Epidermal melanocyte (primary cell): ENCODE data around the gene FBN1.

ENCODE experiments used
- DNase-seq: peaks from one replicate; pipeline ENCODE4 v3.0.0; 2011; ENCODE audit warnings: low spot score; ENCODE audit not compliant: insufficient read length

The FBN1 gene

GRCh38 chr15:48472756-48473155 is 172.8 kb downstream of the FBN1 start:
- no peak for DNase-seq

DNA sequence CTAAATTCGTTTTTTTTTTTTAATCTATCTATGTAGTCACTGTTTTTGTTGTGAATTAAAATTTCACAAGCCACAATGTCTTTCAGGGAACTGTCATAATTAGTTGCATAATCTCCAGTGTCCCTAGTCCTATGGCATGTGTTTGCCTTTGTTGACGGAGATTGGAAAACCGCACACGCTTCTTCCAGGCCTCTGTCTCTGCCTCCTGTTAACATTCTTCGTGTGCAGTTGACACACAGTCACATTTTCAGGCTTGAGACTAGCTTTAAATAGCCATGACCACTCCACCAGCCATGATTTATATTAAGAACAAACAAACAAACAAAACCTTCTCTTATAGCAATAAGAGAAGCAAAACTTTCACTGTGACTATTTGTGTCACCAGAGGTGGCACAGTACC is 174.4 kb downstream of the FBN1 start:
- DNase-seq = no peak

- no peak for DNase-seq
Observed at GRCh38 chr15:48470096-48470495, 175.4 kb downstream of the FBN1 start.

- no peak for DNase-seq
Observed at GRCh38 chr15:48469681-48470080, 175.8 kb downstream of the FBN1 start.

GRCh38 chr15:48469271-48469670 is 176.2 kb downstream of the FBN1 start:
- DNase-seq = no peak

- DNase-seq = no peak
Observed at GRCh38 chr15:48467801-48468200, 177.7 kb downstream of the FBN1 start.

DNA sequence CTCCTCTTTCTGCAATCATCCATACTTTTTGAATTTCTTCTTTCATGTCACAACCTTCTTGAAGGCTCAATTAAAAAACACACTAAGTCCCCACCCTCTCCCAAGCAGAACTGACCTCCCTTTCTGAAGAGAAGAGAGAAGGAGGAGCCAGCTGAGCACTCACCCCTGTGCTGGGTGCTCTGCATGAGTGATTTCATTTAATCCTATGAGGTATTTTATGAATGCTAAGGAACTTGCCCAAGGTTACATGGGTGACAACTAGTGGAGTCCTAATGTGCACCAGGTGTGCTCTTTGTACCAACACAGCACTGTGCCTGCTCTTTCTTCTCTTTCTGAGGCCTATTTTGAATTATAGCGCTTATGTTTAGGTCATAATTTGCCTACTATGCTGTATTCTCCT is 178.7 kb downstream of the FBN1 start:
- no peak for DNase-seq

DNA sequence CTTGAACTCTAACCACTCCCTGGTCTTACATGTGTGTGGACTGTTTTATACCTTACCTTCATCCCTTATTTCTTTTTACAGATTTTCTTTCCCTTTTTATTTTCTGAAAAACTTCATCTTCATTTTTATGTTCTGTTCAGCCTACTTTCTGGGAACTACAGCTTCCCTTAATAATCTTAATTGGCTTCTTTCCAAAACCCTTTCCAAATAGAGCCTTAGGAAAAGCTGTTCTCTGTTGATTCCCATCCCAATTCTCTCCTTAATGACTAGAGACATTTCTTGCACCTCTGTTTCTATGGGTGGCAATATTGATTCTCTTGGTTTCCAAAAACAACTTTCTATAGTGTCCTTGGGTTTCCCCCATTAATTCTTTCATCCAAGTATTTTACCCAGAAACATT is 179.4 kb downstream of the FBN1 start:
- DNase-seq = no peak

DNA sequence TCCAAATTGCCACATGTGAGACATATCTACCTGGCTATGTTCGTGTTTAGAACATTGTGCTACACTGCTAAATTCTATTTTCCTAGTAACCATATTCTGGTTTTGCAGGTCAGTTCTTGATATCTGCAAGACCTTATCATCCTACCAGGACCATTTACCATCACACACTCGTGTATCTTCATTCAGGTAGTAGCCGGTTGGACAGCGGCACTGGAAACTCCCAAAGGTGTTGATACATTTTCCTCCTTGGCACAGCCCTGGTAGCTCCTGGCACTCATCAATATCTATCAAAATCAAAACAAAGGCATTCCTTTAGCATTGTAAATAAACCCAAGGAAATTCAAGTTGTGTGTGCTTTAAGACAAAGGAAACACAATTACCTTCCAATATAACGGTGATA is 180.1 kb downstream of the FBN1 start:
- no peak for DNase-seq

GRCh38 chr15:48463366-48463880 is 182.1 kb downstream of the FBN1 start:
- no peak for DNase-seq

- no peak for DNase-seq
Observed at GRCh38 chr15:48462688-48463087, 182.8 kb downstream of the FBN1 start.

GRCh38 chr15:48459571-48460442 is 185.7 kb downstream of the FBN1 start:
- peak; percentile 21 for DNase-seq

- DNase-seq = no peak
Observed at GRCh38 chr15:48458876-48459275, 186.6 kb downstream of the FBN1 start.

GRCh38 chr15:48456134-48456533 is 189.4 kb downstream of the FBN1 start:
- no peak for DNase-seq

GRCh38 chr15:48451736-48452135 is 193.8 kb downstream of the FBN1 start:
- no peak for DNase-seq

DNA sequence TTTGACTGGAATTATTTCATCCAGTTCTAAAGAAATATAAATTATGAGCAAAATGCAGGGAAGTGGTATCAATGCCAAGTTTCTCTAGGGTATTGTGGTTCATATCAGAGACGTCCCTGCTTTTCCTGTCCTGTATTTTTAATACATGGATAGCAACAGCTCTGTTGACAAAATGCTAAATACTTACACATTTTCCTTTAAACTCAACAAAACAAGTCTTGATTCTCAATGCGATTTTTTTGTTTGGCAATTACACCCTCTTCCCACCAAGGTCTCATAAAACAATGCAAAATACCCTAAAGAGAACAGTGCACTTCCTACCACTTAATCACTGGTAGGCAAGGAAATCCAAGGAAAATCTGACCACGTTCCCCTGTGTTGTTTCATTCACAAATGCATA is 194.3 kb downstream of the FBN1 start:
- DNase-seq = no peak

GRCh38 chr15:48449734-48450133 is 195.8 kb downstream of the FBN1 start:
- no peak for DNase-seq

DNA sequence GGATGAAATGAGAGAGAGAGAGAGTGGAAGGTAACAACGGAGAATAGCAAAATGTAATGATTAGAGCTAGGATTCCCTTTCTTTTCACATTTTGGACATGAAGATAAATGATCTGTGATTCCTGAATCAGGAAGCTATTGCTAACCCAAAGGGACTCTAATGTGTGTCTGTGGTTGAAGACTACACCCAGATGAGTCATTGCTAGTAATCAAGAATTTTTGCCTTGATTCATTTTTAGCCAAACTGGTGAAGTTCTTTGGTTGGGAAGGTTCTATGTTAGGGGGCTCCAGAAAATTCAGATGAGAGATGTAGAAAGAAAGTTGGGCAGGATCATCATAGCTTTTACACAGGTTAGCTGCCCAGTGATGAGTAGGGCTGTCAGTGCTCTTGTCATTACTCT is 197.9 kb downstream of the FBN1 start:
- DNase-seq = no peak

DNA sequence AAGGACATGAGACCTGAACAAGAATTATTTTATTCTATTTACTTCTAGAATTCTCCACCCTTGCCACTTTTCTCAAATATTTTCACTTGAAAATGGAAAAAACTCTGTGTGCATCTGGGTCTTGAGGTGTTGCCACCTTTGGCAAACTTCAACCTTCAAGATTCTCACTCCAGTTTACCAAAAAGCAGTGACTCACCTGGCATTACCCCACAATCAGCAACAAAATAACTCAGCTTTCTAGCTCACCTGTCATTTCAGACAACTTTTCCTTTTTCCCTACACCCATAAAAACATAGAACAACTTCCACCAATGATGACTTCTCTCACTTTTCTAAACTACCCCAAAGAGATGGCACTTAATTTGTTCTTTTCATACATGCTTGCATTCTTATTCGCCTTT is 198.5 kb downstream of the FBN1 start:
- DNase-seq = no peak

DNA sequence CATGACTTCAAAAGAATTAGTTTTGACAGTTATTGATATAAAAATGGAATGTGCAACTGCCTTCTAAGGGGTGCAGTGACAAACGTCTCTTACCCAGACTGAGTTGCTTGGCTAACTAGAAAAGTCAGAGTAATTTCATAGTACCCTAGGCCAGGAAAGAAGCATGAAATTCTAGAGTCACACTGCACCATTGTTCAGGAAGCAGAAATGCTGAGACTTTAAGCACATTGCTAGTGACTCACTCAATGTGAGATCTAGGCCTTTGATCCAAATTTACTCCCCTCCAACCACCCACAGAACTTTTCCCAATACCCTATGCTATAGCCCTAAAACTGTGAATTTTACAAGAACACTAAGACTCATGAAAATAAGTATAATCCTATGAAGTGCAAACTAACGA is 203.5 kb downstream of the FBN1 start:
- DNase-seq = no peak

DNA sequence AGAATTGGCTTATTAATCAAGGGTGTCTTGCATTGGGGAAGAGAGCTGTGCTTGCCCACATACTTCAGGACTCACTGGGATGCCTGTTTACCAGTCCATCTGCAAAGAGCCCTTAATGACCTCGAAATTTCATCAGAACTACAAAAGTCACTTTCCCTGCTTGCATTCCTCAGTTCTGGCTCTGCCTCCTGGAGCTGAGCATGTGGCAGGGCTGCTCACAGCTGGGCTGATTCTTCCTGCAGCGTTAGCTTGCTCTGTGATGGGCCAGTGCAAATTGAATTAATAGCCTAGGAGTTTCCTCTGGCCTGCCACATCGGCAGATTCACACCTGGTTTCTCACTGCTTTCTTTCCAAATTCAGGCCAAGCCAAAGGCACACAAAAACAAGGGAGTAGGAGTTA is 205.4 kb downstream of the FBN1 start:
- DNase-seq = peak; percentile 51

DNA sequence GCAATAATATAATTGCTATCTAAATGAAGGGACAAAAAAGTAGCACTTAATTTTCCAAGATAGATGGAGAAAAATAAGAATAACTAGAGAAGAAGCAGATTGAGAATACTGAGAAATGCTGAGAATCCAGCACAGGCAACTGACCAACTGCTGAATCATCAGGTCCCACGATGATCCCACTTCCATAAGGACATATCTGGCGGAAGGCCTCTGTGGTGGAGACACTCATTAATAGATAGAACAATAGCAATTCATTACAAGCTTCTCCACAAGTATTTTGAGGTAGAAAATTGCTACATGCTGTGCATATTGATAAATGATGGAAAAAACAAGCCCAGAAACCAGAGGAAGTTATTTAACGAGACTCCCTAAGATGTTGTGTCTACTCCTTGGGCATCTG is 208.3 kb downstream of the FBN1 start:
- no peak for DNase-seq

DNA sequence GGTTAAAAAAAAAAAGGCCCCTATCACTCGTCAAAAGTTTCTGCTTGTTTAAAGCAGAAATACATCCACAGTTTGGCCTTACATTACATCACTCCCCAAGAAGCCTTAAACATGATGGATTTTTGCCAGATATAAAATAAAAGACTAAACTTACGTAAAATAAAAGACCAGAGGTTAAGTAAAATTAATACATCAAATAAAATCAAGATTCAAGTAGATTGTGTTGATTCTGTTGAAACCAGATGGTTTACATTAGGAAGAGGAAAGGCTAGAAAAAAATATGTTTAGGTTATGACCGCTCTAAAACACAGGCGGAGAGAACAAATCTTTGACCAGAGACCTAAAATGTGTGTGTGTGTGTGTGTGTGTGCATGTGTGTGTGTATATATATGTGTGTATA is 210.2 kb downstream of the FBN1 start:
- no peak for DNase-seq
